Progenitor cell of endocrine pancreas (in vitro differentiated cells): ENCODE results near the gene FRMPD2. TPM values are rescaled to one million over a fixed set of nuclear protein-coding genes. Genes with fewer than 3 reads are reported as not detected.
A peak's percentile ranks its signal among the peaks of the same experiment; 100 is the strongest.

Source experiments
- DNase-seq: peaks from one replicate; pipeline ENCODE4 v3.0.0; 2021; ENCODE audit warnings: low spot score; ENCODE audit not compliant: unreplicated experiment
- H3K27ac Mint-ChIP-seq: 2 replicates; pipeline ENCODE4 v1.8.0; 2021; ENCODE audit warnings: mild to moderate bottlenecking, moderate library complexity, mixed read lengths
- H3K27me3 Mint-ChIP-seq: 2 replicates; pipeline ENCODE4 v1.8.0; 2021; ENCODE audit warnings: mixed read lengths
- H3K36me3 Mint-ChIP-seq: 2 replicates; pipeline ENCODE4 v1.8.0; 2022; ENCODE audit warnings: mixed read lengths; ENCODE audit not compliant: insufficient read depth
- H3K4me1 Mint-ChIP-seq: 2 replicates; pipeline ENCODE4 v1.8.0; 2021; ENCODE audit warnings: low read depth, mixed read lengths
- H3K4me3 Mint-ChIP-seq: 2 replicates; pipeline ENCODE4 v1.8.0; 2021; ENCODE audit warnings: low read depth, mild to moderate bottlenecking, moderate library complexity, mixed read lengths
- H3K9me3 Mint-ChIP-seq: 2 replicates; pipeline ENCODE4 v1.8.0; 2021; ENCODE audit warnings: low read depth, mixed read lengths
- total RNA-seq: library from RNA; stranded (reverse); gene quantifications from 2 replicates; pipeline ENCODE4 v1.2.1, GENCODE V29; 2021
- TF ChIP-seq, protein P1 (sequence below): fragments of 200-600 bp; sonication (generic); IDR thresholded peaks from one replicate; pipeline ENCODE4 v1.5.0; 2021; ENCODE audit warnings: antibody characterized with exemption, mild to moderate bottlenecking; ENCODE audit not compliant: unreplicated experiment

Gene FRMPD2
- total RNA-seq, 1 donor from 2014 or later, result 1.2 TPM

DNA sequence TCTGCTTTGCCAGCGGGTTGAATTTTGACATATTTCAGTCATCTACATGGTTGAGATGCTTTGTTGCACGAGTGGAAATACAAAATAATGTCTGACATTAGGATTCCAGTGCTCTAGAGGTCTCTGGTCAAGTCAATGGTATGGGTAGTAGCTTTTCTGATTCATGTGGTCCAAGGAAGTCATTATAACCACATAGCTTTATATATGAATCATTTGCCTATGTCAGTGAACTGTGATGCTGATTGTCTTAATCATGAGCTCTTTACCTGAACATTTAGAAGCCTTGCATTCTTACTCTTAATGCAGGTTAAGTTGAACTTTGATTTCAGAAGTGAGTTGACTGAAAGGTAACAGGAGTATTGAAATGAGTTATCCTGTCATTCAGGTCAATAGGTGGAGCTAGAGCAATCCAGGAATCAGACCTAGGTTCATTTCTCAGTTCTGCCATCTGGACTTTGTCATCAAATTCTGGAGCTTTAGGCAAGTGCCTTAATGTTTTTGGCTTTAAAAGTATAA is 35.3 kb upstream of the FRMPD2 start:
- Mint-ChIP-seq H3K4me1 (peaks cover 12% of the 10 kb centered on the region), H3K4me3 (no peak overlapping the region), H3K27me3 (peaks cover 8% of the 10 kb centered on the region), H3K9me3 (no peaks in the 10 kb centered on the region), H3K27ac (no peak overlapping the region), H3K36me3 (no peaks in the 10 kb centered on the region)
- TF ChIP-seq, protein P1, sequence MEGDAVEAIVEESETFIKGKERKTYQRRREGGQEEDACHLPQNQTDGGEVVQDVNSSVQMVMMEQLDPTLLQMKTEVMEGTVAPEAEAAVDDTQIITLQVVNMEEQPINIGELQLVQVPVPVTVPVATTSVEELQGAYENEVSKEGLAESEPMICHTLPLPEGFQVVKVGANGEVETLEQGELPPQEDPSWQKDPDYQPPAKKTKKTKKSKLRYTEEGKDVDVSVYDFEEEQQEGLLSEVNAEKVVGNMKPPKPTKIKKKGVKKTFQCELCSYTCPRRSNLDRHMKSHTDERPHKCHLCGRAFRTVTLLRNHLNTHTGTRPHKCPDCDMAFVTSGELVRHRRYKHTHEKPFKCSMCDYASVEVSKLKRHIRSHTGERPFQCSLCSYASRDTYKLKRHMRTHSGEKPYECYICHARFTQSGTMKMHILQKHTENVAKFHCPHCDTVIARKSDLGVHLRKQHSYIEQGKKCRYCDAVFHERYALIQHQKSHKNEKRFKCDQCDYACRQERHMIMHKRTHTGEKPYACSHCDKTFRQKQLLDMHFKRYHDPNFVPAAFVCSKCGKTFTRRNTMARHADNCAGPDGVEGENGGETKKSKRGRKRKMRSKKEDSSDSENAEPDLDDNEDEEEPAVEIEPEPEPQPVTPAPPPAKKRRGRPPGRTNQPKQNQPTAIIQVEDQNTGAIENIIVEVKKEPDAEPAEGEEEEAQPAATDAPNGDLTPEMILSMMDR, result peak; percentile 40
- no peak for DNase-seq

DNA sequence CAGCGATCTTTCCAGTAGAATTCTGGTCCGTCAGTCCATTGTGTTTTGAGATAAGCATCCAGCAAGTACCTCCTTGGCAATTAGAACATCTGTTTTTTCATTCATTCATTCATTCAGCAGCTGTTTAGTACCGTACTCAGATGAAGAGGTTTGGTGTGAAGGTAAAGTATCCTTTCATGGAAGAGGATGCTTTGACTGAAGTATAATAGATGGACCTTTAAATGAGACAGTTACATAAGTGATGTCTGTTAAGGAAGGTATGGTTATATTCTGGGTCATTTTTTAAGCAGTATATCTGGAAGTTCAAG is 33.2 kb upstream of the FRMPD2 start:
- H3K27ac Mint-ChIP-seq, result peak overlapping the region; percentile 71
- H3K4me1 Mint-ChIP-seq, result peaks cover 12% of the 10 kb centered on the region
- H3K27me3 Mint-ChIP-seq, result peaks cover 28% of the 10 kb centered on the region
- TF ChIP-seq, protein P1, result no peak
- peak overlapping the region; percentile 81 for H3K4me3 Mint-ChIP-seq
- DNase-seq, result no peak
- H3K9me3 Mint-ChIP-seq, result no peaks in the 10 kb centered on the region
- no peaks in the 10 kb centered on the region for H3K36me3 Mint-ChIP-seq

DNA sequence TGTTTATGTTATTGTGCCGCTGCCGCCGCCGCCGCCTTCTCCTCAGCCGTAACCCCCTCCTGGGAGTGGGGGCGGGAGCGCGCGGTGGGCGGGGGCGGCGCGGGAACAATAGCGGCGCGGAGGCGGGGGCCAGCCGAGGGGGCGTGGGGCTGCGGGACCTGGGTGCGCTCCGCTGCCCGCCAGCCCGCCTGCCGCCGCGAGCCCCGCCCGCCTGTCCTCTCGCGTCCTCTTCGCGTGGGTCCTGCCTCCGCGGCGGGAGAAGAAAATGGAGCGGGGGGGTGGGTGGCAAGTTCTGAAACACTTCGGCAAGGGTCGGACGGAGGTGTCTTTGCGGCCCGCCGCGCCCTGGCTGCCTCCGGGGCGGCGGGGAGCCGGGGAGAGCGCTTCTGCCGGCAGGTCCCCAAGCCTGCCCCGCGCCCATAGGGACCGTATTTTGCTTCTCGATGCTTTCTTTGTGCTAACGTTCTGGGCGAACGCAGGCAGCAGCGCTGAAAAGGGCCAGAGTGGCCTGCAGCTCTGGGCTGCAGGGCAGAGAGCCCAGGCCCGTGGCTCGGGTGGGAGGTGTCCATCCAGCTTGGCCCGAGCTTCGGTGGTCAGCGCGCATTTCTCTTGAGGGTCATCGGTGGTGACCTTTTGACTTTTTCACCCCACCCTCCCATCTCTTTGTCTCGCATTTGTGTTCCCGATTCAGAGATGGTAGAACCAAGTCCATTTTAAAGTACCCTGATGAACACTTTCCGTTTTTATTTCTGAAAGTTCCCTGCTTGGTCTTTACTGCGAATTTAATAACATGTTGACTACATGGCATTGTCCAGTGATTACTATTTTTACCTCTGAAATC is 32.6 kb upstream of the FRMPD2 start:
- H3K27ac Mint-ChIP-seq, result peak overlapping the region; percentile 71
- DNase-seq, result peak; percentile 64
- no peaks in the 10 kb centered on the region for H3K9me3 Mint-ChIP-seq
- H3K4me3 Mint-ChIP-seq, result peak overlapping the region; percentile 81
- H3K36me3 Mint-ChIP-seq, result no peaks in the 10 kb centered on the region
- peaks cover 12% of the 10 kb centered on the region for H3K4me1 Mint-ChIP-seq
- H3K27me3 Mint-ChIP-seq, result peaks cover 30% of the 10 kb centered on the region
- TF ChIP-seq, protein P1, result no peak

DNA sequence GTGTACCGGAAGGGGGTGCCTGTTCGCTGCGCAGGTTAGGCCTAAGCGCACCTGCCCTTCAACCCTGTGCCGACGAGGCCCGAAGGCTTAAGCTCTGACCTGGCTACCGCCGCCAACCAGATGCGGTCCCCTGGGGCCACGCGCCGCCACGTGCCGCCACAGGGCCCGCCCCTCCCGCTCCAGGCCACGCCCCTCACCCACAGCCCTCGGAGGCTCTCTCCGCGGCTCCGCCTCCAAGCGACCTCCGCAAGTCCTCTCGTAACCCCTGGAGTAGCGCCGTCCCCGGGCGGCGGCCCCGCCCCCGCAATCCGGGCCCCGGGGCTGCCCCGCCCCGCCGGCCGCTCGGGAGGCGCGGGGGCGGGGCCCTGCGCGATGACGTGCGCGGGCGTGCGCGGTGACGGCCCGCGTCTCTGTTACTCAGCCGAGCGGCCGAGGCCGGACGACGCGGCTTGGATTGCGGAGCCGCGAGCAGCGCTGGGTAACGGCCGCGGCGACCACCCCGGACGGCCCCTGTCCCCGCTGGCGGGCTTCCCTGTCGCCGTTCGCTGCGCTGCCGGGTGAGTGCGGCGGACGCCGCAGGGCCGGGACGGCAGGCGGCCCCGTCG is 31.9 kb upstream of the FRMPD2 start, which contains the start of gene MAPK8:
TSS of gene MAPK8 (plus strand) at position 413 of the 605 bp plus-strand sequence. CDS start 94,984 bp downstream, outside the sequence.
- peak within 1 kb of the TSS; percentile 81 for H3K4me3 Mint-ChIP-seq
- H3K9me3 Mint-ChIP-seq, result no peaks in the 10 kb centered on the region
- peak within 1 kb of the TSS; percentile 71 for H3K27ac Mint-ChIP-seq
- peak; percentile 95 for DNase-seq
- peaks cover 12% of the 10 kb centered on the region for H3K4me1 Mint-ChIP-seq
- no peaks in the 10 kb centered on the region for H3K36me3 Mint-ChIP-seq
- peaks cover 35% of the 10 kb centered on the region for H3K27me3 Mint-ChIP-seq
- TF ChIP-seq, protein P1, result no peak

DNA sequence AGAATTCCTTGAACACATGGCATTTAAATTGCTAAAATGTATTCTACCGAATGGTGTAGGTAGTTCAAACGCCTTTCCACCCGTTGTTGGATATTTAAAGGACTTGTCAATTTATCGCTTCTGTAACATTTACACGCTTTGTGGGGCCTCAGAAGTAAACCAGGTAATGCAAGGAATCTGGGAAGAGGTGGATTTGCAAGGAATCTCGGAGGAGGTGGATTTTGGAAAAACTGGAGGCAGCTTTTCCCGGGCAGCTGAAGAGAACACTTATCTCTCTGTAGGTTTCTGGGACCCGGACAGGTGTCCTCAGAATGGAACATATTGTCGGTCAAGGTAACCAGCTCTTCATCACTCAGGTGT is 31.4 kb upstream of the FRMPD2 start:
- H3K4me1 Mint-ChIP-seq, result peaks cover 12% of the 10 kb centered on the region
- H3K27me3 Mint-ChIP-seq, result peaks cover 38% of the 10 kb centered on the region
- H3K9me3 Mint-ChIP-seq, result no peaks in the 10 kb centered on the region
- peak overlapping the region; percentile 23 for H3K27ac Mint-ChIP-seq
- no peaks in the 10 kb centered on the region for H3K36me3 Mint-ChIP-seq
- no peak for DNase-seq
- TF ChIP-seq, protein P1, result no peak
- H3K4me3 Mint-ChIP-seq, result peak overlapping the region; percentile 55
